ENCODE data around the gene CRYGS. TPM values are rescaled to one million over a fixed set of nuclear protein-coding genes. Genes with fewer than 3 reads are reported as not detected.

CRYGS gene
- total RNA-seq, 1 experiment from 2014 or later, result 4.3 TPM

DNA sequence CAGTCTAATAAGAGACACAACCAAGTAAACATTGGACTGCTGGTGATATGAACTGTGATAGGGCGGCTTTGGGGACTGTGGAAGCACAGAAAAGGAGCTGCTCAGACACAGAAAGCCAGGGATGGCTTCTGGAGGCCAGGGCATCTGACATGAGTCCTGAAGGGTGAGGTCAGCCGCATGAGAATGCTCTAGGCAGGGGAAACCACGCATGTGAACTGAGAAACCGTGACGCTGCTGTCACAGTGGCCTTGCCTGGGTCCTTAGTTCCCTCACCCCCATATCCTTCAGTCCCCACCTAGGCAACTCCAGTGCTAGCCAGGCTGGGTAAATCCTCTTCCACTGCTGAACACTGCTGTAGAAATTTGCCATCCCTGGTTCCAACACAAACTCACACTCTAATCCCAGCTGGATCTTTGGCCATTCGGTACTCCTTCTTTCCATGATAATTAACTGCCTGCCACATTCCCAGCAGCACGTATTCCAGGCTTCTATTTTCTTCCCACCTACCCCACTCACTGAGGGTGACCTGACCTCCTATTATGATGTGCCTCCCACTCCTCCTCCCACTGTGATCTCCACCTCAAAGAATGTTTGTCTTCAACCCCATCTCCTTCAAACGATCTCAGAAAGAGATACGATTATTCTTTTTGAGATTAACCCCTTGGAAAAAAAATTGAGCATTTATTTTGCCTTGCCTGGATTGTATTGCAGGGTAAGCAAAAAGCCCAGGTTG is 31.4 kb downstream of the CRYGS start:
- no peak overlapping the region for H3K9ac ChIP-seq (ENCODE audit: low read length)
- no peaks in the 10 kb centered on the region for H4K20me1 ChIP-seq (ENCODE audit: insufficient read depth)
- BruUV-seq (replicated peaks), result no TSS peak
- DNase-seq (ENCODE audit: low read depth, low spot score) (no peak), ATAC-seq (no peak)
- H3K9me3 ChIP-seq (ENCODE audit: control insufficient read depth in 1 of 2, insufficient read depth in 1 of 2, low read depth in 1 of 2, low read length in 2 of 2), result no peaks in the 10 kb centered on the region
- H3K9me2 ChIP-seq (ENCODE audit: insufficient read depth), result no peaks in the 10 kb centered on the region
- H3K4me3 ChIP-seq (replicated peaks in 1 of 2; ENCODE audit: low read depth in 1 of 2, low read length in 2 of 2), result no peak overlapping the region
- H3K27me3 ChIP-seq (ENCODE audit: insufficient read depth, low read length), result peaks cover 35% of the 10 kb centered on the region; the same call in 1 of the 2 replicates
- H3K4me2 ChIP-seq (ENCODE audit: low read length), result no peak overlapping the region
- no peaks in the 10 kb centered on the region for H3K36me3 ChIP-seq (ENCODE audit: control insufficient read depth in 1 of 2, insufficient read depth in 2 of 2, low read length in 2 of 2)
- H2AFZ ChIP-seq (ENCODE audit: low read depth, low read length, poor library complexity, severe bottlenecking), result no peak overlapping the region
- CTCF ChIA-PET, result no interaction called here
- H3K79me2 ChIP-seq (ENCODE audit: insufficient read depth, low read length), result no peaks in the 10 kb centered on the region
- RAD21 ChIA-PET (ENCODE audit: low non-redundant PET in 1 of 2, low total read pairs in 2 of 2, uncharacterized antibody in 2 of 2, unreplicated experiment in 2 of 2), result no interaction called here
- H3K27ac ChIP-seq (ENCODE audit: low read depth, low read length), result no peak overlapping the region
- TF ChIP-seq SIN3A (IDR thresholded peaks at IDR 0.05; ENCODE audit: low read depth) (no peak), ZNF274 (IDR thresholded peaks at IDR 0.05; ENCODE audit: low read depth, low read length) (no peak), EZH2phosphoT487 (IDR thresholded peaks at IDR 0.05; ENCODE audit: borderline replicate concordance) (no peak), POLR2AphosphoS5 (IDR thresholded peaks at IDR 0.05; ENCODE audit: low read depth, low read length) (no peak), RAD21 (IDR thresholded peaks at IDR 0.05; ENCODE audit: low read depth) (no peak), TCF7L2 (IDR thresholded peaks at IDR 0.05; ENCODE audit: borderline replicate concordance, extremely low read depth, insufficient read depth, insufficient read length) (no peak), EGR1 (IDR thresholded peaks at IDR 0.05; ENCODE audit: low read depth) (no peak), EZH2 (IDR thresholded peaks at IDR 0.05) (no peak), ELF1 (IDR thresholded peaks at IDR 0.05; ENCODE audit: borderline replicate concordance, low read depth) (no peak), POLR2A (IDR thresholded peaks at IDR 0.05; ENCODE audit: borderline replicate concordance, extremely low read depth, insufficient read depth, insufficient read length) (no peak), CBX3 (IDR thresholded peaks at IDR 0.05; ENCODE audit: low read depth) (no peak), ZFX (IDR thresholded peaks at IDR 0.05) (no peak), FOSL1 (IDR thresholded peaks at IDR 0.05; ENCODE audit: low read depth) (no peak), SP1 (IDR thresholded peaks at IDR 0.05; ENCODE audit: low read depth) (no peak)
- POLR2A ChIA-PET, result no interaction called here
- H3K4me1 ChIP-seq (ENCODE audit: control insufficient read depth in 1 of 2, insufficient read depth in 2 of 2, low read length in 2 of 2), result no peaks in the 10 kb centered on the region
- intact Hi-C loops (cut with micrococcal nuclease), result no loop called here

Measured in HCT116 (cell line).